Measurements from ENCODE around the gene ROBO4.

DNA sequence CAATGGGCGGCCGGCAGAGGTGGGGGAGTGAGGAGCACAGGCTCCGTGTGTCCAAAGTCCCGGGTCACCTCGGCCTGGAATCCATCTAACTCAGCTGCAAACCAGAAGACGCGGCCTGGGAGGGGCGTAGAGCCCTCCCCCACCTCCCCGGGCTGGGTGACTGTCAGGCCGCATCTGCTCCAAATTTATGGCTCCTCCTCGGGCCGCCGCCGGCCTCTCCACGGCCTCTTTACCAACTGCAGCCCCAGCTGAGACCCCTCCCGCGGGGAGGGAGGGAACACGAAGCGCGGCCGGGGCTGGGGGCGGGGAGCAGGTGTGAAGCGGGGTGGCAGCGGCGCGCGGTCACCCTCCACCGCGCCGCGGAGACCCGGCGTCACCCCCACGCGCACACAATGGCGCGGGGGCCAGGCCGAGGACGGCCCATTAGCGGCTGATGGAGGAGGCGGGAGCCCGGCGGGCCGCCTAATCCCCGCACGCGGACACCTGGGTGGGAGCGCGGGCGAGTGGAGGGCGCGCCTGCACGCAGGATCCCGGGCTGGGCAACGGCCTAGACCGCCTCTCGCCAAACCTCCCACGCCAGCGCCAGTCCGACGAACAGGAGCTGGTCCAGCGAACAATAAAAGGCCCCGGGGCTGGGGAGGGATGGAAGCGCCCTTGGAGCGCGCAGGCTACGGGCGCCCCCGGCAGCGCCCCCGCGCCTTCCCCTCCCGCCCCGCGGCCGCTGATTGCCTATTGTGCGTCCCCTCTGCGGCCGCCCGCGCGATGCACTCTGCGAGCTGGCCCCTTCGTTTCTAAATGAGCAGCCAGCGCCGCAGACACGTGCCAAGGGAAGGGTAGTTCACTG lies 58.3 kb downstream of the ROBO4 start:
- TF ChIP-seq, protein P1, sequence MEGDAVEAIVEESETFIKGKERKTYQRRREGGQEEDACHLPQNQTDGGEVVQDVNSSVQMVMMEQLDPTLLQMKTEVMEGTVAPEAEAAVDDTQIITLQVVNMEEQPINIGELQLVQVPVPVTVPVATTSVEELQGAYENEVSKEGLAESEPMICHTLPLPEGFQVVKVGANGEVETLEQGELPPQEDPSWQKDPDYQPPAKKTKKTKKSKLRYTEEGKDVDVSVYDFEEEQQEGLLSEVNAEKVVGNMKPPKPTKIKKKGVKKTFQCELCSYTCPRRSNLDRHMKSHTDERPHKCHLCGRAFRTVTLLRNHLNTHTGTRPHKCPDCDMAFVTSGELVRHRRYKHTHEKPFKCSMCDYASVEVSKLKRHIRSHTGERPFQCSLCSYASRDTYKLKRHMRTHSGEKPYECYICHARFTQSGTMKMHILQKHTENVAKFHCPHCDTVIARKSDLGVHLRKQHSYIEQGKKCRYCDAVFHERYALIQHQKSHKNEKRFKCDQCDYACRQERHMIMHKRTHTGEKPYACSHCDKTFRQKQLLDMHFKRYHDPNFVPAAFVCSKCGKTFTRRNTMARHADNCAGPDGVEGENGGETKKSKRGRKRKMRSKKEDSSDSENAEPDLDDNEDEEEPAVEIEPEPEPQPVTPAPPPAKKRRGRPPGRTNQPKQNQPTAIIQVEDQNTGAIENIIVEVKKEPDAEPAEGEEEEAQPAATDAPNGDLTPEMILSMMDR (IDR thresholded peaks at IDR 0.05; ENCODE audit: low read length): no peak
- TF ChIP-seq EZH2 (optimal IDR thresholded peaks at IDR 0.05; ENCODE audit: low read depth, low read length): peak; percentile 26
- no peak for TF ChIP-seq EZH2phosphoT487 (IDR thresholded peaks at IDR 0.05; ENCODE audit: low read length)
